NCI-H1694 treated with DMSO at 0.1 percent for 48 hours (cell line): ENCODE results near the gene SKIDA1.

Experiments
- DNase-seq: peaks from one replicate; lab custom pipeline; 2025; lab: John Stamatoyannopoulos, UW

Gene SKIDA1

DNA sequence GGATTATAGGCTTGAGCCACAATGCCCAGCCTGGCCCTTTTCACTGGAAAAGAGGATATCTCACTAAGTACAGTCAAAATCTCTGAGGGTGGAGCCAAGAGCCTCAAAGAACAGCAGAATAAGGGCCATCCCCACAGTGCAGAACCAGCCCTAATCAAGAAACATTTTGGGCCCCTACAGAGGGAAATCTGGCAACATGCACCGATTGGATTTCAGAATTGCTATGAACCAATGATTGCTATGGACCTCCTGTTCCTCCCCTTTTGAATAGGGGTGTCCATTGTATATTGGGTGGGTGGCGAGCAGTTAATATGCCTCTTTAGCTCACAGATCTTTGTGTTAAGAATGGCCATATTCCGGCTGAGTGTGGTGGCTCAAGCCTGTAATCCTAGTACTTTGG is 42.7 kb downstream of the SKIDA1 start:
- DNase-seq: no peak

DNA sequence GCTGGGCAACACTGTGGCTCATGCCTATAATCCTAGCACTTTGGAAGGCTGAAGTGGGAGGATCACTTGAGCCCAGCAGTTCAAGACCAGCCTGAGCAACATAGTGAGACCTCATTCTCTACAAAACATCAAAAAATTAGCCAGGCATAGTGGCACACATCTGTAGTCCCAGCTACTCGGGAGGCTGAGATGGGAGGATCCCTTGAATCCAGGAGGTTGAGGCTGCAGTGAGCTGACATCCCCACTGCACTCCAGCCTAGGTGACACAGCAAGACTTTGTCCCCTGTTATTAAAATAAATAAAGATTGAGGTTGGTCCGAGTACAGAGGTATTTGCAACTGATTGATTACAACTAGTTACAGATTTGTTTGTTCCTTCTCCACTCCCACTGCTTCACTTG is 44.1 kb downstream of the SKIDA1 start:
- DNase-seq: no peak

DNA sequence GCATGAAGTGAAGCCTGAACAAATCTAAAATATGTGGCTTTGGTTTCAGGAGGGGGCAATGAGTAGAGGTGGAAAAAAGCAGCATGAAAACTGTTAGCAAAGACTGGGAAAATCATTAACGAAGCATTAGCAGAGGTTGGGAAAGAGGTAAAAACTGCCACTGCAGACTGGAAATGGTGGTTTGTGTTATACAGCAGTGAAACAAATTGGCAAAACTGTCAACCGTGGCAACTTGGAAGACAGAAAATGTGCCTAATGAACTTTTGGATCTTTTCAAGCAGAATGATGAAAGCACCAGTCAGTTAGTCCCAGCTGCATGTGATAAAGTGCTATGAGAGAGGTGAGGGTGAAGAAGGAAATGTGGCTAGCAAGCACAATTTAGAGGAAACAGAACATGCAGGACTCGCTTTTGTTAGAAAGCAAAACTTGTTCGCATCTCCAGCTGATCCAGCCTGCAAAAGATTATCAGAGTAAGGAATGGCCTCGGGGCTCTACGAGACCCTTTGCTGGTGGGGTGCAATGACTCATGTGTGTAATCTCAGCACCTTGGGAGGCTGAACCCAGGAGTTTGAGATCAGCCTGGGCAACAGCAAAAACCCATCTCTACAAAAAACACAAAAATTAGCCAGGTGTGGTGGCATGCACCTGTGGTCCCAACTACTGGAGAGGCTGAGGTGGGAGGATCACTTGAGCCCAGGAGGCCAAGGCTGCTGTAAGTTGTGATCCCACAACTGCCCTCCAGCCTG is 45.7 kb downstream of the SKIDA1 start:
- no peak for DNase-seq

DNA sequence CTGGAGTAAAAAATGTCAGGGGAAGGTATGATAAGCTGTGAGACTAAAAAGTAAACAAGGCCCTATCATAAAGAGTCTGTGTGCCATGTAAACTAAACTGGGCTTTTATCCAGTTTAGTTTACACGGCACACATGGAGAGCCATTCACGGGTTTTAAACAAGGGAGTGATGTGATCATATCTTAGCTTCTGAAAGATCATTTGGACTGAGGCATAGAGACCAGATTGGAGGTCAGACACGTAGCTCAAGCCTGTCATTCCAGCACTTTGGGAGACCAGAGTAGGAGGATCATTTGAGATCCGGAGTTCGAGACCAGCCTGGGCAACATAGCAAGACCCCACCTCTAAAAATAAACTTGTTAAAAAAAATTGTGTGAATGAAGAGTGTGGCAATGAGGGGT is 50.1 kb downstream of the SKIDA1 start:
- DNase-seq: no peak

DNA sequence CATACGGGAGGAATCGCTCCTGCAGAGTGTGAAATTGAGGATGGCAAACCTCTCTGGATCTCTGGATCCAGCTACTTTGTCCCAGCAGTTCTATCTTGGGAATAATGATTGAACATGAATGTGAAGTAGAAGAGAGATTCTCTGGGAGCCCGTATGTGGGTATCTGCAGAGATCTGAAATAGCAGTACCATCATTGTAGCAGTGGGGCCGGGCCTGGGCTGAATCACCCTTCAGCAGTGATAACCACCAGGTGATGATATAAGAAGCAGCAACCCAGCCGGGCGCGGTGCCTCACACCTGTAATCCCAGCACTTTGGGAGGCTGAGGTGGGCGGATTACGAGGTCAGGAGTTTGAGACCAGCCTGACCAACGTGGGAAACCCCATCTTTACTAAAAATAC is 51.9 kb downstream of the SKIDA1 start:
- no peak for DNase-seq

DNA sequence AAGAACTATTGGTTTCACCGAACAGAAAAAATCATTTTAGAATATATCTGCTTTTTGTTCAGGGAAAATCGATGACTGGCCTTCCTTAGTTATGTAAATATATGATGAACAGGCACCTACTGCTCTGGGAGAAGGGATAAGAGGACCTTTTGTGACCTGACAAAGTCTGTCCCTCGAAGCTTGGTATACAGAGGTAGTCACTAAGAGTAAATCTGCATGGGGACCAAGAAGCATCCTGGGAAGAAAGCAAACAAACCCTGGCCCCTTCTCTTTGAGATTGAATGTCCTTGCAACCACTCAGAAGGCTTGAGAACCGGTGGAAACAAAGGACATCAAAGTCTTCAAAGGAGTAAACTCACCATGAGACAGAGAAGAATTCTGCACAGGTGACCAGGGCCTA is 52.3 kb downstream of the SKIDA1 start:
- DNase-seq: no peak

DNA sequence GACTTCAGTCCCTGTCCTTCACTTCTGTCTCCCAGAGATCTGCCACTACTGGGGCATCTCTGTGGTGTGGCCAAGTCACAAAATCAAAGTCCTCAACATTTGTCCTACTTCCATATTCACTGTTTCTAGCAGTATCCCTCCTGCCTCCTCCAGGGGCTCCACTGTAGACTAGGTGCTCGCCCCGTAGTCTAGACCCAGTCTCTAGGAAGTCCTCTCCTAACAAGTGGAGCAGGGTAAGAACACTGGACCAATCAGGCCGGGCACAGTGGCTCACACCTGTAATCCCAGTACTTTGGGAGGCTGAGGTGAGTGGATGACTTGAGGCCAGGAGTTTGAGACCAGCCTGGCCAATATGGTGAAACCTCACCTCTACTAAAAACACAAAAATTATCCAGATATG is 57.4 kb downstream of the SKIDA1 start:
- DNase-seq: no peak

DNA sequence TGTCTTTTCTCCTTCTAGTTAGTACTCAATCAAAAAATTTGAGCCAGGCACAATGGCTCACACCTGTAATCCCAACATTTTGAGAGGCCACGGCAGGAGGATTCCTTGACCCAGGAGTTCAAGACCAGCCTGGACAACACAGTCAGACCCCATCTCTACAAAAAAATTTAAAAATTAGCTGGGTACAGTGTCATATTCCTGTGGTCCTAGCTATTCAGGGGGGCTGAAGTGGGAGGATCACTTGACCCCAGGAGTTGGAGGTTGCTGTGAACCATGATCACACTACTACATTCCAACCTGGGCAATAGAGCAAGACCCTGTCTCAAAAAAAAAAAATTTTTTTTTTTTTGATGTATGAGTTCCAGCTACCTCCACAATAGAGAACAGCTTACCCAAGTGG is 57.8 kb downstream of the SKIDA1 start:
- DNase-seq: no peak

DNA sequence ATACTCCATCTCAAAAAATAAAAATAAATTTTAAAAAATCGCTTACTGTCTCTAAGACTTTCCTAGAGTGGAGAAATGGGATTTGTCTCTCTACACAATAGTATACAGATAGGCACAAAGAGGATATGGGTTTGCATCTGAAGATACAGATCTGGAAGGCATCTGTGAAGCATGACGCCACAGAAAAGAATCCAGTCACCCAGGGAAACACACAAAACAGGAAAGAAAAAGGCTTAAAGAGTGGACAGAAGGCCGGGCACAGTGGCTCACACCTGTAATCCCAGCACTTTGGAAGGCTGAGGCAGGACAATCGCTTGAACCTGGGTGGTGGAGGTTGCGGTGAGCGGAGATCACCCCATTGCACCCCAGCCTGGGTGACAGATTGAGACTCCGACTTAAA is 61.3 kb downstream of the SKIDA1 start:
- no peak for DNase-seq
